Transverse colon (tissue), 4 donors: ENCODE results near the gene PRKAG3.

Experiments used
- EP300 ChIP-seq: sonication (generic); formaldehyde crosslinking; IDR thresholded peaks from one replicate; pipeline ENCODE4 v1.6.1; 2017; ENCODE audit warnings: antibody characterized with exemption, low read depth
- POLR2AphosphoS5 ChIP-seq, 3 donors: sonication (generic); formaldehyde crosslinking; IDR thresholded peaks; one replicate each; pipeline ENCODE4 v1.6.1; 2016; ENCODE audit warnings: antibody characterized with exemption in 3 of 3
- TF ChIP-seq, protein P1 (sequence below), 5 experiments: fragments of 200-600 bp in 3 of 5; fragments of 450-650 bp in 2 of 5; sonication (generic) in 3 of 5; IDR thresholded peaks; 1 replicate in 2 of 5; 2 replicates in 3 of 5; pipeline ENCODE4 v1.5.1; 2016 to 2017; ENCODE audit warnings: antibody characterized with exemption in 5 of 5, inconsistent platforms in 3 of 5, mild to moderate bottlenecking in 2 of 5, moderate library complexity in 1 of 5

DNA sequence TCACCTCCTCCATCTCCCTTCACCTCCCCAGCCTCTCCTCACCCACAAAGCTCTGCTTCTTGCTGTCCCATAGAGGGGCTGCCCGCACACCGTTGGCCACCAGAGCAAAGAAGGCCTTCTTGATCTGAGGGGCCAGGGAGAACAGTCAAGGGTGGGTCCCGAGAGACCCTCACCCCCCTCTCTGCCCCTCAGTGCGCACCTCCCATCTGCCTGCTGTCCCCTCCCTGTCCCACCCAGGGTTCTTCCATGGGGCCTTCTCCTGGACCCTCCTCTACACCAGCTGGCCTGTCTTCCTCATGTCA is 3.2 kb downstream of the PRKAG3 start:
- TF ChIP-seq, protein P1, sequence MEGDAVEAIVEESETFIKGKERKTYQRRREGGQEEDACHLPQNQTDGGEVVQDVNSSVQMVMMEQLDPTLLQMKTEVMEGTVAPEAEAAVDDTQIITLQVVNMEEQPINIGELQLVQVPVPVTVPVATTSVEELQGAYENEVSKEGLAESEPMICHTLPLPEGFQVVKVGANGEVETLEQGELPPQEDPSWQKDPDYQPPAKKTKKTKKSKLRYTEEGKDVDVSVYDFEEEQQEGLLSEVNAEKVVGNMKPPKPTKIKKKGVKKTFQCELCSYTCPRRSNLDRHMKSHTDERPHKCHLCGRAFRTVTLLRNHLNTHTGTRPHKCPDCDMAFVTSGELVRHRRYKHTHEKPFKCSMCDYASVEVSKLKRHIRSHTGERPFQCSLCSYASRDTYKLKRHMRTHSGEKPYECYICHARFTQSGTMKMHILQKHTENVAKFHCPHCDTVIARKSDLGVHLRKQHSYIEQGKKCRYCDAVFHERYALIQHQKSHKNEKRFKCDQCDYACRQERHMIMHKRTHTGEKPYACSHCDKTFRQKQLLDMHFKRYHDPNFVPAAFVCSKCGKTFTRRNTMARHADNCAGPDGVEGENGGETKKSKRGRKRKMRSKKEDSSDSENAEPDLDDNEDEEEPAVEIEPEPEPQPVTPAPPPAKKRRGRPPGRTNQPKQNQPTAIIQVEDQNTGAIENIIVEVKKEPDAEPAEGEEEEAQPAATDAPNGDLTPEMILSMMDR (IDR thresholded peaks at IDR 0.05) = no peak
- TF ChIP-seq EP300 (no peak), POLR2AphosphoS5 (IDR thresholded peaks at IDR 0.05) (no peak)
